ENCODE measurements around the gene PPDPF.

- TF ChIP-seq EZH2phosphoT487 (IDR thresholded peaks at IDR 0.05; ENCODE audit: borderline replicate concordance, low read length), result no peak
- TF ChIP-seq CTCF (conservative IDR thresholded peaks at IDR 0.05; ENCODE audit: low read depth, low read length), result no peak
Observed at GRCh38 chr20:63541371-63541770, 20.8 kb downstream of the PPDPF start.
